Cerebellar nuclear complex (tissue), 1 donor: ENCODE results near the gene DRC1.
"Not testable (repeated sequence)": the region's sequence is repeated elsewhere in the genome, so short reads cannot be mapped to it uniquely, and the experiment has no call there.

Source experiments
- DNase-seq, 2 experiments: peaks; one replicate each; lab custom pipeline; 2025; lab: John Stamatoyannopoulos, UW

Gene DRC1

GRCh38 chr2:26401739-26402541, at the start of gene DRC1:
Gene DRC1 (plus strand): TSS chr2:26401920. CDS start chr2:26401990, 70 bp downstream.
- DNase-seq, result peak in 1 of 2 experiments; percentile 9

- no peak for DNase-seq
Observed at GRCh38 chr2:26352892-26353291, 48.8 kb upstream of the DRC1 start.

- DNase-seq, result not testable (repeated sequence)
Observed at GRCh38 chr2:26354469-26354868, 47.3 kb upstream of the DRC1 start.

- no peak for DNase-seq
Observed at GRCh38 chr2:26355038-26355995, 46.4 kb upstream of the DRC1 start.

- DNase-seq, result no peak
Observed at GRCh38 chr2:26356111-26356510, 45.6 kb upstream of the DRC1 start.

- no peak for DNase-seq
Observed at GRCh38 chr2:26356771-26357170, 44.9 kb upstream of the DRC1 start.

- DNase-seq, result no peak
Observed at GRCh38 chr2:26359886-26360473, 41.7 kb upstream of the DRC1 start.

GRCh38 chr2:26363323-26363722, 38.4 kb upstream of the DRC1 start:
- no peak for DNase-seq

GRCh38 chr2:26363958-26364357, 37.8 kb upstream of the DRC1 start:
- no peak for DNase-seq

GRCh38 chr2:26364669-26365068, 37.1 kb upstream of the DRC1 start:
- no peak for DNase-seq

GRCh38 chr2:26366957-26367356, 34.8 kb upstream of the DRC1 start:
- no peak for DNase-seq

GRCh38 chr2:26369664-26370063, 32.1 kb upstream of the DRC1 start:
- not testable (repeated sequence) for DNase-seq

GRCh38 chr2:26370909-26371308, 30.8 kb upstream of the DRC1 start:
- not testable (repeated sequence) for DNase-seq

- DNase-seq, result no peak
Observed at GRCh38 chr2:26376799-26377198, 24.9 kb upstream of the DRC1 start.

GRCh38 chr2:26380281-26380680, 21.4 kb upstream of the DRC1 start:
- no peak for DNase-seq

GRCh38 chr2:26382564-26382963, 19.2 kb upstream of the DRC1 start:
- no peak for DNase-seq

- no peak for DNase-seq
Observed at GRCh38 chr2:26384183-26384582, 17.5 kb upstream of the DRC1 start.

GRCh38 chr2:26384597-26384996, 17.1 kb upstream of the DRC1 start:
- no peak for DNase-seq

- no peak for DNase-seq
Observed at GRCh38 chr2:26387189-26387588, 14.5 kb upstream of the DRC1 start.

GRCh38 chr2:26394694-26395093, 7.0 kb upstream of the DRC1 start:
- DNase-seq, result no peak

GRCh38 chr2:26395394-26395793, 6.3 kb upstream of the DRC1 start:
- DNase-seq, result no peak

GRCh38 chr2:26396734-26397298, 4.9 kb upstream of the DRC1 start:
- DNase-seq, result no peak
